ENCODE data around the gene ICAM4. TPM values are rescaled to one million over a fixed set of nuclear protein-coding genes. Genes with fewer than 3 reads are reported as not detected.

The ICAM4 gene
- total RNA-seq, 1 experiment from 2014 or later, result 2.0 TPM

DNA sequence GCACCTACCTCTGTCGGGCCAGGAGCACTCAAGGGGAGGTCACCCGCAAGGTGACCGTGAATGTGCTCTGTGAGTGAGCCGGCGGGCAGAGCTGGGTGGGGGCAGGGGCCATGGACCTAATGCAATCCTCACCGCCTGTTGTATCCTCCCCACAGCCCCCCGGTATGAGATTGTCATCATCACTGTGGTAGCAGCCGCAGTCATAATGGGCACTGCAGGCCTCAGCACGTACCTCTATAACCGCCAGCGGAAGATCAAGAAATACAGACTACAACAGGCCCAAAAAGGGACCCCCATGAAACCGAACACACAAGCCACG is 1.8 kb upstream of the ICAM4 start (continued):
- TF ChIP-seq IRF1 (CRISPR knock-in tag; IDR thresholded peaks at IDR 0.05), result no peak
- no peak for TF ChIP-seq NR2C2 (CRISPR knock-in tag; IDR thresholded peaks at IDR 0.05)
- TF ChIP-seq ATF6 (CRISPR knock-in tag; IDR thresholded peaks at IDR 0.05), result no peak
- no peak for TF ChIP-seq GTF2I (CRISPR knock-in tag; conservative IDR thresholded peaks at IDR 0.05)
- TF ChIP-seq RELA (CRISPR knock-in tag; IDR thresholded peaks at IDR 0.05; ENCODE audit: borderline replicate concordance), result no peak
- no peak for TF ChIP-seq JAZF1 (CRISPR knock-in tag; IDR thresholded peaks at IDR 0.05)
- TF ChIP-seq, protein P1, sequence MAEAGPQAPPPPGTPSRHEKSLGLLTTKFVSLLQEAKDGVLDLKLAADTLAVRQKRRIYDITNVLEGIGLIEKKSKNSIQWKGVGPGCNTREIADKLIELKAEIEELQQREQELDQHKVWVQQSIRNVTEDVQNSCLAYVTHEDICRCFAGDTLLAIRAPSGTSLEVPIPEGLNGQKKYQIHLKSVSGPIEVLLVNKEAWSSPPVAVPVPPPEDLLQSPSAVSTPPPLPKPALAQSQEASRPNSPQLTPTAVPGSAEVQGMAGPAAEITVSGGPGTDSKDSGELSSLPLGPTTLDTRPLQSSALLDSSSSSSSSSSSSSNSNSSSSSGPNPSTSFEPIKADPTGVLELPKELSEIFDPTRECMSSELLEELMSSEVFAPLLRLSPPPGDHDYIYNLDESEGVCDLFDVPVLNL (CRISPR knock-in tag; IDR thresholded peaks at IDR 0.05; ENCODE audit: borderline replicate concordance, low read depth), result no peak
- TF ChIP-seq, protein P2, sequence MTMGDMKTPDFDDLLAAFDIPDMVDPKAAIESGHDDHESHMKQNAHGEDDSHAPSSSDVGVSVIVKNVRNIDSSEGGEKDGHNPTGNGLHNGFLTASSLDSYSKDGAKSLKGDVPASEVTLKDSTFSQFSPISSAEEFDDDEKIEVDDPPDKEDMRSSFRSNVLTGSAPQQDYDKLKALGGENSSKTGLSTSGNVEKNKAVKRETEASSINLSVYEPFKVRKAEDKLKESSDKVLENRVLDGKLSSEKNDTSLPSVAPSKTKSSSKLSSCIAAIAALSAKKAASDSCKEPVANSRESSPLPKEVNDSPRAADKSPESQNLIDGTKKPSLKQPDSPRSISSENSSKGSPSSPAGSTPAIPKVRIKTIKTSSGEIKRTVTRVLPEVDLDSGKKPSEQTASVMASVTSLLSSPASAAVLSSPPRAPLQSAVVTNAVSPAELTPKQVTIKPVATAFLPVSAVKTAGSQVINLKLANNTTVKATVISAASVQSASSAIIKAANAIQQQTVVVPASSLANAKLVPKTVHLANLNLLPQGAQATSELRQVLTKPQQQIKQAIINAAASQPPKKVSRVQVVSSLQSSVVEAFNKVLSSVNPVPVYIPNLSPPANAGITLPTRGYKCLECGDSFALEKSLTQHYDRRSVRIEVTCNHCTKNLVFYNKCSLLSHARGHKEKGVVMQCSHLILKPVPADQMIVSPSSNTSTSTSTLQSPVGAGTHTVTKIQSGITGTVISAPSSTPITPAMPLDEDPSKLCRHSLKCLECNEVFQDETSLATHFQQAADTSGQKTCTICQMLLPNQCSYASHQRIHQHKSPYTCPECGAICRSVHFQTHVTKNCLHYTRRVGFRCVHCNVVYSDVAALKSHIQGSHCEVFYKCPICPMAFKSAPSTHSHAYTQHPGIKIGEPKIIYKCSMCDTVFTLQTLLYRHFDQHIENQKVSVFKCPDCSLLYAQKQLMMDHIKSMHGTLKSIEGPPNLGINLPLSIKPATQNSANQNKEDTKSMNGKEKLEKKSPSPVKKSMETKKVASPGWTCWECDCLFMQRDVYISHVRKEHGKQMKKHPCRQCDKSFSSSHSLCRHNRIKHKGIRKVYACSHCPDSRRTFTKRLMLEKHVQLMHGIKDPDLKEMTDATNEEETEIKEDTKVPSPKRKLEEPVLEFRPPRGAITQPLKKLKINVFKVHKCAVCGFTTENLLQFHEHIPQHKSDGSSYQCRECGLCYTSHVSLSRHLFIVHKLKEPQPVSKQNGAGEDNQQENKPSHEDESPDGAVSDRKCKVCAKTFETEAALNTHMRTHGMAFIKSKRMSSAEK (CRISPR knock-in tag; IDR thresholded peaks at IDR 0.05; ENCODE audit: borderline replicate concordance), result no peak
- no peak for TF ChIP-seq FOXP1 (CRISPR knock-in tag; IDR thresholded peaks at IDR 0.05; ENCODE audit: borderline replicate concordance)
- TF ChIP-seq, protein P3, sequence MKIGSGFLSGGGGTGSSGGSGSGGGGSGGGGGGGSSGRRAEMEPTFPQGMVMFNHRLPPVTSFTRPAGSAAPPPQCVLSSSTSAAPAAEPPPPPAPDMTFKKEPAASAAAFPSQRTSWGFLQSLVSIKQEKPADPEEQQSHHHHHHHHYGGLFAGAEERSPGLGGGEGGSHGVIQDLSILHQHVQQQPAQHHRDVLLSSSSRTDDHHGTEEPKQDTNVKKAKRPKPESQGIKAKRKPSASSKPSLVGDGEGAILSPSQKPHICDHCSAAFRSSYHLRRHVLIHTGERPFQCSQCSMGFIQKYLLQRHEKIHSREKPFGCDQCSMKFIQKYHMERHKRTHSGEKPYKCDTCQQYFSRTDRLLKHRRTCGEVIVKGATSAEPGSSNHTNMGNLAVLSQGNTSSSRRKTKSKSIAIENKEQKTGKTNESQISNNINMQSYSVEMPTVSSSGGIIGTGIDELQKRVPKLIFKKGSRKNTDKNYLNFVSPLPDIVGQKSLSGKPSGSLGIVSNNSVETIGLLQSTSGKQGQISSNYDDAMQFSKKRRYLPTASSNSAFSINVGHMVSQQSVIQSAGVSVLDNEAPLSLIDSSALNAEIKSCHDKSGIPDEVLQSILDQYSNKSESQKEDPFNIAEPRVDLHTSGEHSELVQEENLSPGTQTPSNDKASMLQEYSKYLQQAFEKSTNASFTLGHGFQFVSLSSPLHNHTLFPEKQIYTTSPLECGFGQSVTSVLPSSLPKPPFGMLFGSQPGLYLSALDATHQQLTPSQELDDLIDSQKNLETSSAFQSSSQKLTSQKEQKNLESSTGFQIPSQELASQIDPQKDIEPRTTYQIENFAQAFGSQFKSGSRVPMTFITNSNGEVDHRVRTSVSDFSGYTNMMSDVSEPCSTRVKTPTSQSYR (CRISPR knock-in tag; IDR thresholded peaks at IDR 0.05), result no peak
- TF ChIP-seq ESRRA (CRISPR knock-in tag; IDR thresholded peaks at IDR 0.05; ENCODE audit: borderline replicate concordance), result no peak
- no peak for TF ChIP-seq ARID4B (CRISPR knock-in tag; IDR thresholded peaks at IDR 0.05; ENCODE audit: borderline replicate concordance)
